Mucosa of descending colon (tissue), 3 donors: ENCODE results near the gene GAA. TPM values are rescaled to one million over a fixed set of nuclear protein-coding genes. Genes with fewer than 3 reads are reported as not detected.

Source experiments
- ATAC-seq: fragments of 200-7000 bp; cut with Tn5 transposase; one replicate; pipeline ENCODE4 v1.9.1; 2020; ENCODE audit warnings: mild to moderate bottlenecking, moderate library complexity
- DNase-seq, 3 donors: peaks; one replicate each; pipeline ENCODE4 v3.0.0-alpha.2; 2020
- H3K36me3 ChIP-seq: fragments of 200-600 bp; one replicate; pipeline ENCODE4 v1.8.0; 2021; ENCODE audit warnings: low read depth, mild to moderate bottlenecking
- H3K4me1 ChIP-seq: fragments of 200-600 bp; one replicate; pipeline ENCODE4 v1.8.0; 2021; ENCODE audit warnings: low read depth, mild to moderate bottlenecking
- H3K4me3 ChIP-seq: fragments of 200-600 bp; one replicate; pipeline ENCODE4 v1.8.0; 2021; ENCODE audit warnings: mild to moderate bottlenecking
- H3K9me3 ChIP-seq: fragments of 200-600 bp; one replicate; pipeline ENCODE4 v1.8.0; 2021; ENCODE audit warnings: mild to moderate bottlenecking
- CTCF ChIP-seq: fragments of 200-600 bp; IDR thresholded peaks from one replicate; pipeline ENCODE4 v1.8.0; 2022; ENCODE audit warnings: antibody characterized with exemption, mild to moderate bottlenecking
- intact Hi-C, 2 donors: fragments of 100-400 bp; cut with DNase I in 1 of 2; cut with micrococcal nuclease in 1 of 2; formaldehyde crosslinking; loops; one replicate each; pipeline versions ENCODE4 v1.11.0 to v1.11.1; 2022; cut with DNase I, micrococcal nuclease
- total RNA-seq, 3 donors: library from RNA; stranded (reverse); fragmentation: NEBNext Ultra II Directional in 2 of 3; extraction: Animal tissue kit (Norgen Biotek cat#: 25700) in 2 of 3; gene quantifications; one replicate each; pipeline versions ENCODE4 v1.2.1 to v1.2.4, GENCODE V29; 2021 to 2023
- donor health status: DM: no; HTN: no; CAD: no; lungs with moderate emphysema.
- donor health status: DM: no; HTN: no; CAD: no.
- donor health status: DM: no; HTN: yes; CAD: no.

GAA gene
- total RNA-seq, 3 donors from 2014 or later = 23.4 to 50.0 (median 49.3) TPM

GRCh38 chr17:80067393-80067986 is 33.9 kb upstream of the GAA start:
- intact Hi-C loops = no loop called here
- Histone ChIP-seq H3K4me1 (peaks cover 3% of the 10 kb centered on the region), H3K36me3 (no peaks in the 10 kb centered on the region), H3K9me3 (no peaks in the 10 kb centered on the region), H3K4me3 (no peak overlapping the region)
- no peak for TF ChIP-seq CTCF
- DNase-seq (peak in 1 of 3 donors; percentile 40), ATAC-seq (no peak)

- no peak for DNase-seq
- peak; percentile 21 for ATAC-seq
- TF ChIP-seq CTCF = no peak
- Histone ChIP-seq H3K36me3 (no peaks in the 10 kb centered on the region), H3K9me3 (no peaks in the 10 kb centered on the region), H3K4me1 (peaks cover 3% of the 10 kb centered on the region), H3K4me3 (no peak overlapping the region)
- intact Hi-C loops = no loop called here
Observed at GRCh38 chr17:80068301-80069222, 32.8 kb upstream of the GAA start.

- H3K4me3 ChIP-seq = no peak overlapping the region
- no peak for TF ChIP-seq CTCF
- DNase-seq (no peak), ATAC-seq (peak; percentile 14)
- intact Hi-C loops = no loop called here
- H3K36me3 ChIP-seq = no peaks in the 10 kb centered on the region
- peaks cover 3% of the 10 kb centered on the region for H3K4me1 ChIP-seq
- no peaks in the 10 kb centered on the region for H3K9me3 ChIP-seq
Observed at GRCh38 chr17:80070375-80071115, 30.8 kb upstream of the GAA start.

GRCh38 chr17:80071116-80071841 is 30.1 kb upstream of the GAA start:
- DNase-seq (peak in 2 of 3 donors; percentile 43 to 50), ATAC-seq (peak; percentile 45)
- Histone ChIP-seq H3K36me3 (no peaks in the 10 kb centered on the region), H3K4me3 (no peak overlapping the region), H3K4me1 (peaks cover 3% of the 10 kb centered on the region), H3K9me3 (no peaks in the 10 kb centered on the region)
- TF ChIP-seq CTCF = no peak
- intact Hi-C loops = no loop called here

- ATAC-seq (no peak), DNase-seq (no peak)
- intact Hi-C loops = no loop called here
Observed at GRCh38 chr17:80072410-80072809, 29.0 kb upstream of the GAA start.

More at GRCh38 chr17:80072410-80072809, 29.0 kb upstream of the GAA start:
- no peak overlapping the region for H3K4me3 ChIP-seq
- H3K4me1 ChIP-seq = peaks cover 3% of the 10 kb centered on the region
- no peaks in the 10 kb centered on the region for H3K9me3 ChIP-seq
- TF ChIP-seq CTCF = no peak
- no peaks in the 10 kb centered on the region for H3K36me3 ChIP-seq
